ENCODE results near the gene PLA2G6. TPM values are rescaled to one million over a fixed set of nuclear protein-coding genes. Genes with fewer than 3 reads are reported as not detected.

The PLA2G6 gene
- 10 to 100 TPM; 25.5 to 28.4 TPM for total RNA-seq

- ChIA-PET POLR2A (interaction anchor here (0.6 to 2.6 kb wide), 4 partner anchors 13 to 35 kb away, joined by 3 to 22 read pairs (median 4); partner anchors contain the start of gene MAFF), CTCF (interaction anchor here (0.6 to 1.1 kb wide), 7 partner anchors 19 to 821 kb away, joined by 3 to 5 read pairs (median 4); no protein-coding TSS in a partner anchor)
These were observed at the start of gene PLA2G6 for GRCh38 chr22:38181453-38182200. PLA2G6 (minus strand) TSS chr22:38181830; CDS start chr22:38169426, 12,404 bp downstream.

GRCh38 chr22:38230916-38231315 lies 49.3 kb upstream of the PLA2G6 start:
- ChIA-PET CTCF (interaction anchor here (0.5 to 3.9 kb wide), 7 partner anchors 8 to 293 kb away, joined by 3 to 13 read pairs (median 4); no protein-coding TSS in a partner anchor), POLR2A (no interaction called here)

GRCh38 chr22:38230108-38230825 lies 48.6 kb upstream of the PLA2G6 start:
- CTCF ChIA-PET, result interaction anchor here (0.5 to 3.9 kb wide), 9 partner anchors 8 to 293 kb away, joined by 3 to 13 read pairs (median 4); no protein-coding TSS in a partner anchor
- POLR2A ChIA-PET, result interaction anchor here (0.6 kb wide), 1 partner anchor 205 kb away, joined by 5 read pairs; no protein-coding TSS in a partner anchor

- ChIA-PET POLR2A (no interaction called here), CTCF (interaction anchor here (0.6 to 3.9 kb wide), 7 partner anchors 28 to 291 kb away, joined by 3 to 13 read pairs (median 4); no protein-coding TSS in a partner anchor)
These were observed 47.5 kb upstream of the PLA2G6 start for GRCh38 chr22:38228873-38229740.

- ChIA-PET CTCF (interaction anchor here (0.6 to 3.9 kb wide), 3 partner anchors 114 to 176 kb away, joined by 3 to 13 read pairs (median 3); no protein-coding TSS in a partner anchor), POLR2A (no interaction called here)
These were observed 46.8 kb upstream of the PLA2G6 start for GRCh38 chr22:38228326-38228872.

- ChIA-PET CTCF (interaction anchor here (3.9 kb wide), 1 partner anchor 113 kb away, joined by 13 read pairs; no protein-coding TSS in a partner anchor), POLR2A (no interaction called here)
These were observed 45.4 kb upstream of the PLA2G6 start for GRCh38 chr22:38226853-38227649.

- CTCF ChIA-PET, result interaction anchor here (1.7 kb wide), 1 partner anchor 7 kb away, joined by 4 read pairs; no protein-coding TSS in a partner anchor
- POLR2A ChIA-PET, result no interaction called here
These were observed 41.8 kb upstream of the PLA2G6 start for GRCh38 chr22:38223289-38223960.

GRCh38 chr22:38222797-38223119 lies 41.1 kb upstream of the PLA2G6 start:
- ChIA-PET POLR2A (interaction anchor here (1.0 kb wide), 1 partner anchor 11 kb away, joined by 3 read pairs; no protein-coding TSS in a partner anchor), CTCF (interaction anchor here (1.7 kb wide), 1 partner anchor 8 kb away, joined by 4 read pairs; no protein-coding TSS in a partner anchor)

GRCh38 chr22:38221908-38222796 lies 40.5 kb upstream of the PLA2G6 start:
- CTCF ChIA-PET, result interaction anchor here (1.7 kb wide), 1 partner anchor 8 kb away, joined by 4 read pairs; no protein-coding TSS in a partner anchor

GRCh38 chr22:38221407-38221806 lies 39.8 kb upstream of the PLA2G6 start:
- CTCF ChIA-PET, result no interaction called here
- POLR2A ChIA-PET, result no interaction called here

More at GRCh38 chr22:38221908-38222796, 40.5 kb upstream of the PLA2G6 start:
- POLR2A ChIA-PET, result interaction anchor here (1.0 kb wide), 1 partner anchor 10 kb away, joined by 3 read pairs; no protein-coding TSS in a partner anchor

- POLR2A ChIA-PET, result no interaction called here
- CTCF ChIA-PET, result no interaction called here
These were observed 39.2 kb upstream of the PLA2G6 start for GRCh38 chr22:38220653-38221386.

- CTCF ChIA-PET, result no interaction called here
- POLR2A ChIA-PET, result no interaction called here
These were observed 38.5 kb upstream of the PLA2G6 start for GRCh38 chr22:38220163-38220562.

GRCh38 chr22:38219632-38220031 lies 38.0 kb upstream of the PLA2G6 start:
- POLR2A ChIA-PET, result interaction anchor here (0.8 kb wide), 1 partner anchor 12 kb away, joined by 3 read pairs; no protein-coding TSS in a partner anchor
- CTCF ChIA-PET, result no interaction called here

GRCh38 chr22:38218661-38219622 lies 37.3 kb upstream of the PLA2G6 start:
- CTCF ChIA-PET, result interaction anchor here (1.1 kb wide), 1 partner anchor 11 kb away, joined by 3 read pairs; no protein-coding TSS in a partner anchor
- POLR2A ChIA-PET, result interaction anchor here (0.8 kb wide), 1 partner anchor 11 kb away, joined by 3 read pairs; no protein-coding TSS in a partner anchor
